ENCODE results near the gene RNF151.
A peak's percentile ranks its signal among the peaks of the same experiment; 100 is the strongest.
"Not testable (repeated sequence)": the region's sequence is repeated elsewhere in the genome, so short reads cannot be mapped to it uniquely, and the experiment has no call there.

Gene RNF151

DNA sequence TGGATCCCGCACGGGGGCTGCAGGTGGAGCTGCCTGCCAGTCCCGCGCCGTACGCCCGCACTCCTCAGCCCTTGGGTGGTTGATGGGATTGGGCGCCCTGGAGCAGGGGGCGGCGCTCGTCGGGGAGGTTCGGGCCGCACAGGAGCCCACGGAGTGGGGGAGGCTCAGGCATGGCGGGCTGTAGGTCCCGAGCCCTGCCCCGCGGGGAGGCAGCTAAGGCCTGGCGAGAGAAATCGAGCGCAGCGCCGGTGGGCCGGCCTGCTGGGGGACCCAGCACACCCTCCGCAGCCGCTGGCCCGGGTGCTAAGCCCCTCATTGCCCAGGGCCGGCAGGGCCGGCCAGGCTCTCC, 8.5 kb upstream of the RNF151 start:
- H3K36me3 Mint-ChIP-seq (ENCODE audit: insufficient read depth): peaks cover 32% of the 10 kb centered on the region
- H3K4me3 Mint-ChIP-seq; H3K27me3 Mint-ChIP-seq; ATAC-seq (replicated peaks; ENCODE audit: extremely low read depth, poor library complexity, severe bottlenecking); DNase-seq (ENCODE audit: low spot score in 2 of 2); H3K27ac Mint-ChIP-seq (ENCODE audit: low read depth); H3K9me3 Mint-ChIP-seq: not testable (repeated sequence)
- peaks cover 38% of the 10 kb centered on the region for H3K4me1 Mint-ChIP-seq

DNA sequence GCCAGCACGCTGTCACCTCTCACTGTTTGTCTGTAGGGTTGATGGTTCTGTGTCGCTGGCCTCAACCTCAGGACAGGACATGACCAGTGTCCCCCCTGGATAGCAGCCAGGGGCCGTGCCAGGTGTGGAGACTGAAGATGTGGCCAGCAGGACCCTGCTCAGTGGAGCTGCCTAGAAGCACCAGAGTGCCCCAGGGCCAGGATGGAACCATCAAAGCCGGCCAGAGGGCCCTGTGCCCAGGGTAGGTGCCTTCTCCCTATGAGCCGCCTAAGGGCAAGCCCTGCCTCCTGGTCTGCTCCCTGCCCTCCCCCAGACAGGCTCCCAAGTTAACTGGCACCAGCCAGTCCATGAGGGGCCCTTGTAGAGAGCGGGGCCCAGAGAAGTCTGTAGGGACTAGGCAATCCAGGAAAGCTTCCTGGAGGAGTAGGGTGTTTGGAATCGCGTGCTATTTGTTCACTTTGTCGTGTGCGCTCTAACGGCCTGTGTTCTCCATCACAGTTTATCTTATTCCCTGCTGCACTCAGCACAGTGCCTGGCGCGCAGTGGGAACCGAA, 7.9 kb upstream of the RNF151 start:
- no peaks in the 10 kb centered on the region for H3K9me3 Mint-ChIP-seq
- H3K36me3 Mint-ChIP-seq (ENCODE audit: insufficient read depth): peaks cover 39% of the 10 kb centered on the region
- DNase-seq (ENCODE audit: low spot score in 2 of 2) (no peak), ATAC-seq (replicated peaks; ENCODE audit: extremely low read depth, poor library complexity, severe bottlenecking) (no peak)
- H3K27me3 Mint-ChIP-seq: no peaks in the 10 kb centered on the region
- peak overlapping the region; percentile 44 for H3K27ac Mint-ChIP-seq (ENCODE audit: low read depth)
- peaks cover 44% of the 10 kb centered on the region for H3K4me1 Mint-ChIP-seq
- H3K4me3 Mint-ChIP-seq: peak overlapping the region; percentile 94

DNA sequence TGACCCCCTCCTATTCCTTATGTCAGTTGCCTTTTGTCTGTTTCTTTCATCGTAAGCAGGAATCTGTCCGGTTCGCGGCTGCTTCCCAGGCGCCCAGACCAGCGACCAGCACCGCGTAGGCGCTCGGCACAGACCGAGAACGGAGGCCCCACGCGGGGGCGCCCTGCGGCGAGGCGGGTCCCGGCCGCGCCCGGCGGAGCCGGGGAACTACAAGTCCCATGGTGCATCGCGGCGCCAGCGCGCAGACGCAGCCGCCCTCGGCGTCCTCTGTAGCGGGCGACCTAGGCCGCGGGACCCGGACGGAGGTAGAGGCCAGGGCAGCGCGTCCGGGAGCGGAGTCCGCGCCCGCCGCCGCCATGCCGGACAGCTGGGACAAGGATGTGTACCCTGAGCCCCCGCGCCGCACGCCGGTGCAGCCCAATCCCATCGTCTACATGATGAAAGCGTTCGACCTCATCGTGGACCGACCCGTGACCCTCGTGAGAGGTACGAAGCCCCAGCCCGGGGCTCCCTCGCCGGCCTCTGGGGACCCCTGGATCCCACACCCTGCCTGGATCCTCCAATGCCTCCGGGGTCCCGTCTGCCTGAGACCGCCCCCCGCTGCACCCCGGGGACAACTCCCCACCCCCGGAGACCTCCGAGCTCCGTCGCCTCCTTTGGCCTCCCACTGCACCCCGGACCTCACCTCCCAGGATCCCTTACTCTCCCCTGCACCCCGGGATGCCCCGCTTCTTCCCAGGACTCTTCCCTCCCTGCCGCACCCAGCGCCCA, 7.2 kb upstream of the RNF151 start, which contains the start of gene NDUFB10:
TSS of gene NDUFB10 (plus strand) at position 270 of the 771 bp plus-strand sequence. CDS start at position 357, 87 bp downstream.
- peaks cover 51% of the 10 kb centered on the region for H3K4me1 Mint-ChIP-seq
- H3K27ac Mint-ChIP-seq (ENCODE audit: low read depth): peak within 1 kb of the TSS; percentile 99
- H3K9me3 Mint-ChIP-seq: no peaks in the 10 kb centered on the region
- no peaks in the 10 kb centered on the region for H3K27me3 Mint-ChIP-seq
- ATAC-seq (replicated peaks; ENCODE audit: extremely low read depth, poor library complexity, severe bottlenecking): peak; percentile 65
- peak within 1 kb of the TSS; percentile 94 for H3K4me3 Mint-ChIP-seq
- DNase-seq (ENCODE audit: low spot score in 2 of 2): peak; percentile 78 to 87
- H3K36me3 Mint-ChIP-seq (ENCODE audit: insufficient read depth): peaks cover 45% of the 10 kb centered on the region

DNA sequence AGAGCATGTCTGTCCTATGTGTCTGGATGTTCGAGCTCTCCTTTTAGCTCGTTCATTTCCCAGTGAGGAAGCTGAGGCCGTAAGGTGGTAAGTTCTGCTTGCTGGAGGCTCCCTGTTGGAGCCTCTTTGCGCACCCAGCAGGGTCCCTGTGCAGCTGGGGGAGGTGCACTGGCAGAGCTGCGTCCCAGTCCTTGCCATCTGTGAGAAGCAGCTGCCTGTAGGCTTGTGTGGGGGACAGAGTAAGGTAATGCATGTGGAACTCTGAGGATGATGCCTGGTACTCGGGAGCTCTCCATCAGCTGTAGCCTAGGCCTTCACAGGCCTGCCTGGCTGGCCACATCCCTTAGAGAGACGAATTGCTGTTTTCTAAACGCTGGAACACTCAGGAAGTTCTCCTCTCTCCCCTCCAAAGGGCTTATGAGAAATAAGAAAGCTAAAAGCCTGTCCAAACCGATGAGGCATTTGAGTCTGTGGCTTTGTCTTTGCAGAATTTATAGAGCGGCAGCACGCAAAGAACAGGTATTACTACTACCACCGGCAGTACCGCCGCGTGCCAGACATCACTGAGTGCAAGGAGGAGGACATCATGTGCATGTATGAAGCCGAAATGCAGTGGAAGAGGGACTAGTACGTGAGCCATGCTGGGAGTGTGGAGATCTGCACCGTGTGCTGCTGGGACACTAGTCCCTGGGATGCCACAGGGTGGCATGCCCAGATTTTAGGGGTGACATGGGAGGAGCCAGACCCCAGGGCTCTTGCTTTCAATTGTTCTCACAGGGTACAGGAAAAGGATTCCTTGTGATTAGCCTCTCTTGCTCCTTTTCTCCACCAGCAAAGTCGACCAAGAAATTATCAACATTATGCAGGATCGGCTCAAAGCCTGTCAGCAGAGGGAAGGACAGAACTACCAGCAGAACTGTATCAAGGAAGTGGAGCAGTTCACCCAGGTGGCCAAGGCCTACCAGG, 5.7 kb upstream of the RNF151 start:
- Mint-ChIP-seq H3K4me3 (peak overlapping the region; percentile 94), H3K27ac (ENCODE audit: low read depth) (peak overlapping the region; percentile 99), H3K36me3 (ENCODE audit: insufficient read depth) (peaks cover 57% of the 10 kb centered on the region), H3K4me1 (peaks cover 64% of the 10 kb centered on the region), H3K27me3 (no peaks in the 10 kb centered on the region), H3K9me3 (no peaks in the 10 kb centered on the region)
- ATAC-seq (replicated peaks; ENCODE audit: extremely low read depth, poor library complexity, severe bottlenecking) (no peak), DNase-seq (ENCODE audit: low spot score in 2 of 2) (no peak)

DNA sequence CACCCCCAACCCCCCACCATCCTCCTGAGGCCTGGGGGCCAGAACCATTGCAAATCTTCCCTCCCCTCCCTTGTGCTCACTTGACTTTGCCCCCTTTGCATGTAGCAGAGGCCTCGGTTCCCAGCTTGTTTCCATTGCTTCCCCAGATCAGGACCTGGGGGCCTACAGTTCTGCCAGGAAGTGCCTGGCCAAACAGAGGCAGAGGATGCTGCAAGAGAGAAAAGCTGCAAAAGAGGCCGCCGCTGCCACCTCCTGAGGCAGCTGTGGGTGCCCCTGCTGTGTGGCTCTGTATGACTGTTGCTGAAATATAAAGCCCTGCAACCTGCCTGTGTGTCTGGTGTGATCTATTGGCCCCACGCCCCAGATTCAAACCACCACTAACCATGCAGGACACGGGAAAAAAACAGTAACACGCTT, 5.0 kb upstream of the RNF151 start:
- Mint-ChIP-seq H3K4me3 (peak overlapping the region; percentile 94), H3K27ac (ENCODE audit: low read depth) (peak overlapping the region; percentile 99), H3K27me3 (no peaks in the 10 kb centered on the region), H3K9me3 (no peaks in the 10 kb centered on the region), H3K36me3 (ENCODE audit: insufficient read depth) (peaks cover 57% of the 10 kb centered on the region), H3K4me1 (peaks cover 65% of the 10 kb centered on the region)
- no peak for DNase-seq (ENCODE audit: low spot score in 2 of 2)
- no peak for ATAC-seq (replicated peaks; ENCODE audit: extremely low read depth, poor library complexity, severe bottlenecking)

DNA sequence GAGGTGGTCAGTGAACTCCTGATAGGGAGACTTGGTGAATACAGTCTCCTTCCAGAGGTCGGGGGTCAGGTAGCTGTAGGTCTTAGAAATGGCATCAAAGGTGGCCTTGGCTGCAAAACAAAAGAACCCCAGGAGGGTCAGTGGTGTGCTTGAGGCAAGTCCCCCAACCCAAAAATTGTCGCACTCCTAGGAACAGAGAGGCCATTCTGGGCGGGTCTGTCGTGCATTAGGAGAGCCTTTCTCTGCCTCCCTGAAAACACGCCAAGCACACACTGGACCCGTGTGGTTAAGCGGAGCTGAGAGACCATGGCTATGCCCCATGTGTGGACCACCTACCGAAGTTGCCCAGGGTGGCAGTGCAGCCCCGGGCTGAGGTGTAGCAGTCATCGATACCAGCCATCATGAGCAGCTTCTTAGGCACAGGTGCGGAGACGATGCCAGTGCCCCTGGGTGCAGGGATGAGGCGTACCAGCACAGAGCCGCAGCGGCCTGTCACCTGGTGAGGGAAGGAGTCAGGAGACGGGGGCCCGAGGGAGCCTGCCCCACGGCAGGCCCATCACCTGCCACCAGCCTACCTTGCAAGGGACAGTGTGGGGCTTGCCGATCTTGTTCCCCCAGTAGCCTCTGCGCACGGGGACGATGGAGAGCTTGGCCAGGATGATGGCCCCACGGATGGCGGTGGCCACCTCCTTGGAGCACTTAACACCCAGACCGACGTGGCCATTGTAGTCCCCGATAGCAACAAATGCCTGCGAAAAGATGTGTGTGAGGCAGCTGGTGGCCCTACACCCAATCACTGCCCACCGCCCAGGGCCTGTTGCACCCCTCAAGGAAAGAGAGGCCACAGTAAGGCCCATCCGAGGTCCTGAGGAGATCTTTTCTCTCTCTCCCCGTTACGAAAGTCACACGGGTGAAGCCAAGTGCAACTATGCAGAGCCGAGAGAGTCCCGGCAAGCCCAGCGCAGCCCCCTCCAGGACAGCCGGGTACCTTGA, 4.2 kb upstream of the RNF151 start:
- not testable (repeated sequence) for H3K27me3 Mint-ChIP-seq; DNase-seq (ENCODE audit: low spot score in 2 of 2); ATAC-seq (replicated peaks; ENCODE audit: extremely low read depth, poor library complexity, severe bottlenecking); H3K9me3 Mint-ChIP-seq
- peaks cover 65% of the 10 kb centered on the region for H3K4me1 Mint-ChIP-seq
- H3K36me3 Mint-ChIP-seq (ENCODE audit: insufficient read depth): peaks cover 57% of the 10 kb centered on the region
- peak overlapping the region; percentile 94 for H3K4me3 Mint-ChIP-seq
- H3K27ac Mint-ChIP-seq (ENCODE audit: low read depth): peak overlapping the region; percentile 99

DNA sequence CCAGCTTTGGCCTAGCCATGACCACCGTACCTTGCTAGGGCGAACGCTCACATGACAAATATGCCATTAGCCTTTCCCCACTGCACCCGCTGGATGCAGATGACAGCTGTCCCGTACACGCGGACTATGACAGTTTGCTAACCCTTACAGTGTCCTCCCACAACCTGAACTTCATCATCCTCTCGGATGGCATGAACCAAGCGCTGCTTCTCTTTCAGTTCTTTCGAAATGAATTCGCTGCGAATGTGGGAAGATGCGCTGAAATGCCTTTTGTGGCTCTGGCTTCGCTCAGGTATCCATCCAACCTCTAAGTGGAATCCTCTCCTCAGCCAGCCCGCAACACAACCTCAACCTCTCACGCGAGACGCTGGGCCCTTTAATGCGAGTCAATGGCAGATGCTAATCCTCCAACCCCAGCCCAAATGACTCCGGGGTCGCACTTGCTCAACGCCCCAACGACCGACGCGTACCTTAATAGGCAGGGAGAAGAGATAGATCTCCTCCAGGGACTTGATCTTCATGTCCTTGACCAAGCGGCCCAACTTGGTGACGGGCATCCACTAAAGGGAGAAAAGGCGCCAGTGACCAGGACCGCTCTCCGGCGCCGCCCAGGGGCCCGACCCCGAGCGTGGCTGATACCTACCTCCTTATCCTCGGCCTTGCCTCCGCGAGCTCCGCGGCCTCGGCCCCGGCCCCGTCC, 2.7 kb upstream of the RNF151 start:
- H3K4me1 Mint-ChIP-seq: peaks cover 63% of the 10 kb centered on the region

DNA sequence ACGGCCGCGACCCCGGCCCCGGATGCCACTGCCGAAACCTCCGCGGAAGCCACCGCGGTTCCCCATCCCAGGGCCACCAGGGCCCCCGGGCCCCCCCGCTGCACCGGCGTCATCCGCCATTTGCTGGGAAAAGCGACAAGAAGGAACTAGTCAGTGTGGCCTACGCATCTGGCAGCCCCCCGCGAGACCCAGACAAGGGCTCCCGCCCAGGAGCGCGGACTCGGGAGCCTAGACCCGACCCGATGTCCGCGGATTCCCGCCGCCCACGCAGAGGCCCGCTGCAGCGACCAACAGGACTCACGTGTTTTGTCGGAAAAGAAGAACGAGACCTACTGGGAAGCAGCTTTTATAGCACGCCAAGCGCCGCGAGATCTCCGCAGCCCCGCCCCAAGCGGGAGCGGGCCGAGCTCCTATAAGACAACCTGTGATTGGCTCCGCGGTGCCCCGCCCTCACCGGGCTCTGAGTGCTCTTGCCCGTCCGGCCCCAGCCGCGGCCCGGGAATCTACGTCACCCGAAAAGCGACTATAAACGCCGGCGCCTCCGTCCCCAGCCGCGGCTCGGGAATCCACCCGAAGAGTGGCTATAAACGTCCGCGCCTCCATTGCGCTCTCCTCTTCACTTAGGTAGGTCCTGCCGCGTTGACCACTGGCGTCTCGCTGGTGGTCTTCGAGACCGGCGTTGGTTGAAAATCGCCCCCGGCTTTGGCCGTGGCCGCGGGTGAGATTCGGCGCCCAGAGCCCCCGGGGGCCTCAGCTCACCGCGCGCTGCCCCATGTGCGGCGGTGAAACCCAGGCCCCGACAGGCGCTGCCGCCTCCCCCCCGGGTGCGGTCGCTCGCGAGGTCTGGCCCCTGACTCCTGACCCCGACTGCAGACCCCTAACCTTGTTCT, 1.9 kb upstream of the RNF151 start, which contains the start of gene RPS2:
TSS of gene RPS2 (minus strand) at position 321 of the 890 bp plus-strand sequence. CDS start at position 120, 201 bp downstream.
- Mint-ChIP-seq H3K27ac (ENCODE audit: low read depth) (peak within 1 kb of the TSS; percentile 99), H3K4me1 (peaks cover 58% of the 10 kb centered on the region), H3K9me3 (no peaks in the 10 kb centered on the region), H3K27me3 (no peaks in the 10 kb centered on the region), H3K4me3 (peak within 1 kb of the TSS; percentile 94), H3K36me3 (ENCODE audit: insufficient read depth) (peaks cover 53% of the 10 kb centered on the region)
- ATAC-seq (replicated peaks; ENCODE audit: extremely low read depth, poor library complexity, severe bottlenecking): peak; percentile 92
- DNase-seq (ENCODE audit: low spot score in 2 of 2): peak; percentile 94 to 97

More for the DNA sequence above, 2.7 kb upstream of the RNF151 start:
- Mint-ChIP-seq H3K36me3 (ENCODE audit: insufficient read depth) (peaks cover 57% of the 10 kb centered on the region), H3K9me3 (no peaks in the 10 kb centered on the region), H3K27ac (ENCODE audit: low read depth) (peak overlapping the region; percentile 99), H3K27me3 (no peaks in the 10 kb centered on the region), H3K4me3 (peak overlapping the region; percentile 94)
- peak; percentile 16 for ATAC-seq (replicated peaks; ENCODE audit: extremely low read depth, poor library complexity, severe bottlenecking)
- DNase-seq (ENCODE audit: low spot score in 2 of 2): peak; percentile 35 to 41

DNA sequence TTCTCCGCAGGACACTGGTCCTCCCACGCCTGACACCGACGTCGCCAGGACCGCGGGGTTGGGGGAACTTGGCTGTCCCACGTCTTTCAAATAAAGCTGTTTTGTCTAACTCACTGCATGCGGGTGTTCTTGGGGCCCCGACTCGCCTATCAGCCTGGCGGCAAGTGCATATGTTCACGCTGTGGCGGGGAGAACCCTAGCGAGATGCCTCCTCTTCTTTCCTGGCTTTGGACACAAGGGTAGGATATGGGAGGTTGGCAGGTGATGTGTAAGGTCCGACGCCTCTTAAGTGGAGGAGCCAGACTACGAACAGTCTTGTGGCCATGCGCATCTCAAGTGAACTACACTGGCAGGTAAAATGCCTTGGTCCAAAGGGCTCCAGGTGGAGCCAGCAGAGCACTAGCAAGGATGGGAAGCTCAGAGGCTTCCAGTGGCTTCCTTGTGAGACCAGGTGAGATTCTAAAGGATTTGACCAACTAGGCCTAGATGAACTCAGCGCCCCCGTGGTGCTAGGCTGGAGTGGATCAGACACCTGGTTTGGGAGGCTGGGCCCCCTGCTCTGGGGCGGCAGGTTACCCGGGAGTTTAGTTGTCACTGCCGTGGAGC, 1.2 kb upstream of the RNF151 start:
- DNase-seq (ENCODE audit: low spot score in 2 of 2) (no peak), ATAC-seq (replicated peaks; ENCODE audit: extremely low read depth, poor library complexity, severe bottlenecking) (peak; percentile 15)
- H3K27ac Mint-ChIP-seq (ENCODE audit: low read depth): peak overlapping the region; percentile 99

More for the DNA sequence above, 1.2 kb upstream of the RNF151 start:
- Mint-ChIP-seq H3K27me3 (no peaks in the 10 kb centered on the region), H3K4me1 (peaks cover 50% of the 10 kb centered on the region), H3K4me3 (peak overlapping the region; percentile 94), H3K9me3 (no peaks in the 10 kb centered on the region), H3K36me3 (ENCODE audit: insufficient read depth) (peaks cover 49% of the 10 kb centered on the region)
